HCT116 (cell line): Measurements from ENCODE around the gene GNA15.

Experiments used
- ATF3 ChIP-seq: IDR thresholded peaks from 2 replicates; pipeline ENCODE4 v1.6.1; 2012
- EZH2phosphoT487 ChIP-seq: fragments of 200-600 bp; IDR thresholded peaks from 2 replicates; pipeline ENCODE4 v1.6.1; 2018; ENCODE audit warnings: antibody characterized with exemption, borderline replicate concordance
- JUND ChIP-seq: IDR thresholded peaks from 2 replicates; pipeline ENCODE4 v1.6.1; 2012
- MAX ChIP-seq: IDR thresholded peaks from 2 replicates; pipeline ENCODE4 v1.6.1; 2012
- POLR2A ChIP-seq: IDR thresholded peaks from 2 replicates; pipeline ENCODE4 v1.7.0; 2011; ENCODE audit warnings: borderline replicate concordance; ENCODE audit not compliant: insufficient read depth, insufficient read length; ENCODE audit errors: extremely low read depth
- RAD21 ChIP-seq: IDR thresholded peaks from 2 replicates; pipeline ENCODE4 v1.6.1; 2012; ENCODE audit warnings: low read depth, mild to moderate bottlenecking
- ZFX ChIP-seq: fragments of 450-650 bp; IDR thresholded peaks from 2 replicates; pipeline ENCODE4 v1.6.1; 2017
- TF ChIP-seq, protein P1 (sequence below), 3 experiments: fragments of 200-600 bp in 1 of 3; sonication (generic) in 1 of 3; IDR thresholded peaks in 2 of 3; conservative IDR thresholded peaks in 1 of 3; 2 replicates each; pipeline ENCODE4 v1.5.1; 2012 to 2017; ENCODE audit warnings: low read depth in 2 of 3, low read length in 2 of 3, antibody characterized with exemption in 1 of 3, borderline replicate concordance in 1 of 3, control low read depth in 1 of 3, mild to moderate bottlenecking in 1 of 3, mixed read lengths in 1 of 3, mixed run types in 1 of 3, moderate library complexity in 1 of 3; ENCODE audit not compliant: insufficient read depth in 1 of 3

DNA sequence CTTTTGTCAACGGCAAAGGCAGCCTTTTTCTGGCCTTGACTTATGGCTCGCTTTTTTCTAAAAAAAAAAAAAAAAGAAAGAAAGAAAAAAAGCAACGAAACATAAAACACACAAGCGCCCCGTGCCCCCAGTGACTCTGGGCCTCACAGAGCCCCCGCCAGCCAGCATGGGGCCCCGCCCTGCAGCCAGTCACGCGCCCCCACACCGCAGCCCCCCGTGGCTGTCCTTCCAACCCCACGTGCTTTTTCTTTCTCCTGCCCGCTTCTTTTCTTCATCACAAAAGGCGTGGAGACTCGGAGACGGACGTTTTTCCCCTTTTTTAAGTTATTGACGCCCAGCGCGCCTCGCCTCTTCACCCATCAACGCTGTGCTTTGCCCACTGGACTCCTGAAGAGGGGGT, 14.4 kb upstream of the GNA15 start:
- TF ChIP-seq MAX = no peak
- TF ChIP-seq ZFX = no peak
- no peak for TF ChIP-seq POLR2A
- TF ChIP-seq EZH2phosphoT487 = no peak
- TF ChIP-seq JUND = no peak
- TF ChIP-seq, protein P1, sequence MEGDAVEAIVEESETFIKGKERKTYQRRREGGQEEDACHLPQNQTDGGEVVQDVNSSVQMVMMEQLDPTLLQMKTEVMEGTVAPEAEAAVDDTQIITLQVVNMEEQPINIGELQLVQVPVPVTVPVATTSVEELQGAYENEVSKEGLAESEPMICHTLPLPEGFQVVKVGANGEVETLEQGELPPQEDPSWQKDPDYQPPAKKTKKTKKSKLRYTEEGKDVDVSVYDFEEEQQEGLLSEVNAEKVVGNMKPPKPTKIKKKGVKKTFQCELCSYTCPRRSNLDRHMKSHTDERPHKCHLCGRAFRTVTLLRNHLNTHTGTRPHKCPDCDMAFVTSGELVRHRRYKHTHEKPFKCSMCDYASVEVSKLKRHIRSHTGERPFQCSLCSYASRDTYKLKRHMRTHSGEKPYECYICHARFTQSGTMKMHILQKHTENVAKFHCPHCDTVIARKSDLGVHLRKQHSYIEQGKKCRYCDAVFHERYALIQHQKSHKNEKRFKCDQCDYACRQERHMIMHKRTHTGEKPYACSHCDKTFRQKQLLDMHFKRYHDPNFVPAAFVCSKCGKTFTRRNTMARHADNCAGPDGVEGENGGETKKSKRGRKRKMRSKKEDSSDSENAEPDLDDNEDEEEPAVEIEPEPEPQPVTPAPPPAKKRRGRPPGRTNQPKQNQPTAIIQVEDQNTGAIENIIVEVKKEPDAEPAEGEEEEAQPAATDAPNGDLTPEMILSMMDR (IDR thresholded peaks at IDR 0.05 in 2 of 3, conservative IDR thresholded peaks at IDR 0.05 in 1 of 3; ENCODE audit: borderline replicate concordance in 1 of 3, insufficient read depth in 1 of 3, low read depth in 2 of 3, low read length in 2 of 3) = no peak
- no peak for TF ChIP-seq RAD21
- no peak for TF ChIP-seq ATF3
